ENCODE measurements around the gene GNAT2.

Gene GNAT2

DNA sequence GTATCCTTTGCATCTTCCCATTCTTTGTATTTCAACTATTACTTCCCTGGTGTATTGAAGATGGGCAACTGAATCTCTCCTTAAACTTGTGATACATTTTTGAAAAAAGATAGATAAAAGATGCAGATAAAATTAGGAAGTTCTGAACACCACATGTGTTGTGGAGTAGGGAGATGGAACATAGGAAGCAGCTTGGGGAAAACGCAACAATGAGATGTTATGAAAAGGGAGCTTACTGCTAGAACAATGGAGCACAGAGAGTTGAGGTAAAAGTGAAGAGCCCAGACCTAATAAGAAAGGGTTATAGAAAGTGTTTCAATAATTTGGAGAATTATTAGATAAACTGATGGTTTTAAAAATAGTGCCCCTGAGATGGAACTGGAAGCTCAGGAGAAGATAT lies 50.1 kb downstream of the GNAT2 start:
- no peaks in the 10 kb centered on the region for H3K27me3 ChIP-seq (ENCODE audit: control insufficient read depth in 5 of 5, insufficient read depth in 4 of 5, low read length in 5 of 5)
- H3K27ac ChIP-seq (ENCODE audit: low read depth, low read length): no peak overlapping the region
- H3K36me3 ChIP-seq (ENCODE audit: control insufficient read depth in 5 of 5, insufficient read depth in 5 of 5, low read length in 5 of 5): peaks cover 0 to 5% (median 0%) of the 10 kb centered on the region in 5 donors
- H3K9me3 ChIP-seq (ENCODE audit: control insufficient read depth in 5 of 5, low read length in 5 of 5): no peaks in the 10 kb centered on the region
- H3K9ac ChIP-seq (ENCODE audit: low read length in 5 of 5): no peak overlapping the region
- peaks cover 0 to 25% (median 19%) of the 10 kb centered on the region in 5 donors for H3K4me1 ChIP-seq (ENCODE audit: control insufficient read depth in 5 of 5, insufficient read depth in 5 of 5, low read length in 5 of 5)
- no peak overlapping the region for H3K4me3 ChIP-seq (ENCODE audit: low read depth in 1 of 5, low read length in 5 of 5)

GRCh38 chr1:109567877-109568672 lies 51.3 kb downstream of the GNAT2 start:
- H3K27ac ChIP-seq (ENCODE audit: low read depth, low read length): no peak overlapping the region
- no peak overlapping the region for H3K4me3 ChIP-seq (ENCODE audit: low read depth in 1 of 5, low read length in 5 of 5)
- peaks cover 0 to 30% (median 27%) of the 10 kb centered on the region in 5 donors for H3K4me1 ChIP-seq (ENCODE audit: control insufficient read depth in 5 of 5, insufficient read depth in 5 of 5, low read length in 5 of 5)

GRCh38 chr1:109566982-109567381 lies 52.4 kb downstream of the GNAT2 start:
- Histone ChIP-seq H3K9ac (ENCODE audit: low read length in 5 of 5) (no peak overlapping the region), H3K4me1 (ENCODE audit: control insufficient read depth in 5 of 5, insufficient read depth in 5 of 5, low read length in 5 of 5) (peaks cover 0 to 35% (median 32%) of the 10 kb centered on the region in 5 donors), H3K4me3 (ENCODE audit: low read depth in 1 of 5, low read length in 5 of 5) (no peak overlapping the region), H3K36me3 (ENCODE audit: control insufficient read depth in 5 of 5, insufficient read depth in 5 of 5, low read length in 5 of 5) (no peaks in the 10 kb centered on the region), H3K27ac (ENCODE audit: low read depth, low read length) (no peak overlapping the region), H3K27me3 (ENCODE audit: control insufficient read depth in 5 of 5, insufficient read depth in 4 of 5, low read length in 5 of 5) (no peaks in the 10 kb centered on the region), H3K9me3 (ENCODE audit: control insufficient read depth in 5 of 5, low read length in 5 of 5) (no peaks in the 10 kb centered on the region)

More at GRCh38 chr1:109567877-109568672, 51.3 kb downstream of the GNAT2 start:
- Histone ChIP-seq H3K9ac (ENCODE audit: low read length in 5 of 5) (no peak overlapping the region), H3K27me3 (ENCODE audit: control insufficient read depth in 5 of 5, insufficient read depth in 4 of 5, low read length in 5 of 5) (no peaks in the 10 kb centered on the region), H3K36me3 (ENCODE audit: control insufficient read depth in 5 of 5, insufficient read depth in 5 of 5, low read length in 5 of 5) (no peaks in the 10 kb centered on the region), H3K9me3 (ENCODE audit: control insufficient read depth in 5 of 5, low read length in 5 of 5) (no peaks in the 10 kb centered on the region)

GRCh38 chr1:109565241-109565640 lies 54.2 kb downstream of the GNAT2 start:
- peaks cover 0 to 39% (median 33%) of the 10 kb centered on the region in 5 donors for H3K4me1 ChIP-seq (ENCODE audit: control insufficient read depth in 5 of 5, insufficient read depth in 5 of 5, low read length in 5 of 5)
- H3K36me3 ChIP-seq (ENCODE audit: control insufficient read depth in 5 of 5, insufficient read depth in 5 of 5, low read length in 5 of 5): no peaks in the 10 kb centered on the region
- no peaks in the 10 kb centered on the region for H3K9me3 ChIP-seq (ENCODE audit: control insufficient read depth in 5 of 5, low read length in 5 of 5)
- H3K27ac ChIP-seq (ENCODE audit: low read depth, low read length): no peak overlapping the region
- H3K9ac ChIP-seq (ENCODE audit: low read length in 5 of 5): no peak overlapping the region
- H3K4me3 ChIP-seq (ENCODE audit: low read depth in 1 of 5, low read length in 5 of 5): no peak overlapping the region
- no peaks in the 10 kb centered on the region for H3K27me3 ChIP-seq (ENCODE audit: control insufficient read depth in 5 of 5, insufficient read depth in 4 of 5, low read length in 5 of 5)

DNA sequence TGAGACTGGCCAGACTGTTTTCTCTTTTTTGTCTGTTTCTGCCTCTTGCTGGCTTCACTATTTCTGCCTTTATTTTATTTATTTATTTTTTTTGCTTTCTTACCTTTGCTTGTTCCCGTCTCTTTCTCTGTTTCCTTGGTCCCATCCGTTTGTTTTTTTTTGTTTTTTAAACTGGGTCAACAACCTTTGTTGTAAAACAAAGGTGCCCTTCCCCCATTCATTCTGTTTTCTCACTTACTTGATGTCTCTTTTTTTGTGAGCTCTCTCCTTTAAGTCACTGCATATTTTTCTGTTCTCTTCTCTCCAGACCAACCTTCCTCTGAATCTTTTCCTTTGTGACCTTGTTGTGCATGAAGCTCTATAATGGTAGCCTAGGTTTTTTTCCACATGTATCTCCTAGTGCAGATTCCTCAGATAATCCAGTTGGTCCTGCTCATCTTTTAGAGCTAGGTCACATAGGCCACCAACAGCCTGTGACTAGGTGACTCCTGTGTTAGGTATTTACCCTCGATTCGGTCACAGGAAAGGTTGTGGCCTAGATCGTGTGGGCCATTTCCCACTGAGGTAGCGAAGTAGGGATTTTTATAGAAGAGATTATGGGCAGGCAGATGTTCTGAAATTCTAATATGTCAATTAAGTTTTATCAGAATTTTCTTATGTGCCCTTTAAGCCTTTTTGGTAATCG lies 55.1 kb downstream of the GNAT2 start:
- H3K4me3 ChIP-seq (ENCODE audit: low read depth in 1 of 5, low read length in 5 of 5): no peak overlapping the region
- H3K4me1 ChIP-seq (ENCODE audit: control insufficient read depth in 5 of 5, insufficient read depth in 5 of 5, low read length in 5 of 5): peaks cover 0 to 39% (median 32%) of the 10 kb centered on the region in 5 donors
- H3K9ac ChIP-seq (ENCODE audit: low read length in 5 of 5): no peak overlapping the region
- H3K36me3 ChIP-seq (ENCODE audit: control insufficient read depth in 5 of 5, insufficient read depth in 5 of 5, low read length in 5 of 5): no peaks in the 10 kb centered on the region
- H3K27ac ChIP-seq (ENCODE audit: low read depth, low read length): no peak overlapping the region
- H3K9me3 ChIP-seq (ENCODE audit: control insufficient read depth in 5 of 5, low read length in 5 of 5): no peaks in the 10 kb centered on the region
- H3K27me3 ChIP-seq (ENCODE audit: control insufficient read depth in 5 of 5, insufficient read depth in 4 of 5, low read length in 5 of 5): no peaks in the 10 kb centered on the region

DNA sequence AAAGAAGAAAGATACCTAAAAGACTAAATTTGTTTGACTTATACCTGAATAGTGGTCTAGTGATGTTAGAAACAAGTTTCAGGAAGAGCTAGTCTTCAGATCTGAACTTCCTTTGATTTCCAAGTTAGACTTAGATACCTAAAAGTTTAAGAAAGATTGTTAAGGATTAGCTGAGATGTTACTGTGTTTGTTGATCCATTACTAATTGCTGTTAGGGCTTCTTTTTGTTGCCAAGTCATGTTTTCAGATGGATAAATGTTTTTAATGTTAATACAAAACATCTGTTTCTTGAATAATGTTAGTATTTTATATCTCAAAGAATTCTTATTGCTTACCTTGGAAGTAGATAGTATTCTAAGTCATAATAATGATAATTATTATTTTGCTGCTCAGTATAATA lies 59.4 kb downstream of the GNAT2 start:
- Histone ChIP-seq H3K9me3 (ENCODE audit: control insufficient read depth in 5 of 5, low read length in 5 of 5) (no peaks in the 10 kb centered on the region), H3K27ac (ENCODE audit: low read depth, low read length) (no peak overlapping the region), H3K4me1 (ENCODE audit: control insufficient read depth in 5 of 5, insufficient read depth in 5 of 5, low read length in 5 of 5) (peaks cover 0 to 53% (median 26%) of the 10 kb centered on the region in 5 donors), H3K27me3 (ENCODE audit: control insufficient read depth in 5 of 5, insufficient read depth in 4 of 5, low read length in 5 of 5) (no peaks in the 10 kb centered on the region), H3K36me3 (ENCODE audit: control insufficient read depth in 5 of 5, insufficient read depth in 5 of 5, low read length in 5 of 5) (no peaks in the 10 kb centered on the region), H3K9ac (ENCODE audit: low read length in 5 of 5) (no peak overlapping the region), H3K4me3 (ENCODE audit: low read depth in 1 of 5, low read length in 5 of 5) (no peak overlapping the region)

DNA sequence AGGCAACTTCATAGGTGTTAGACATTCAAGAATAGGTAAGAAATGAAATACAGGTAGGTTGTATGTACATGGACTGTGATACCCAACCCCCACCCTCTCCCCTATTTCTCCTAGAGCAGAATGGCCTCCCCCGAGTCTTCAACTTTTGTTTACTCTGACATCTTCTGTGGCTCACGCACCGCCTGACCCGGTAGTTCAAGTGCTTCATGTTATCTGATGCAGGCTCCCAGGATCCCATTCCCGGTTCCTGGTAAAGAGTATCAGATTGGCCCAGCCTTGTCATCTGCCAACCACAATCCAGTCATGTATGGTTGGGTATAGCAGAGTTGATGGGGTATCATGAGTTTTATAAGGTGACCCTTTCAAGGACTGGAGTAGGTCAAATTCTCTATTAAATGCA lies 61.9 kb downstream of the GNAT2 start:
- Histone ChIP-seq H3K4me1 (ENCODE audit: control insufficient read depth in 5 of 5, insufficient read depth in 5 of 5, low read length in 5 of 5) (peaks cover 0 to 48% (median 22%) of the 10 kb centered on the region in 5 donors), H3K9me3 (ENCODE audit: control insufficient read depth in 5 of 5, low read length in 5 of 5) (no peaks in the 10 kb centered on the region), H3K36me3 (ENCODE audit: control insufficient read depth in 5 of 5, insufficient read depth in 5 of 5, low read length in 5 of 5) (no peaks in the 10 kb centered on the region), H3K27me3 (ENCODE audit: control insufficient read depth in 5 of 5, insufficient read depth in 4 of 5, low read length in 5 of 5) (no peaks in the 10 kb centered on the region), H3K27ac (ENCODE audit: low read depth, low read length) (no peak overlapping the region), H3K9ac (ENCODE audit: low read length in 5 of 5) (no peak overlapping the region), H3K4me3 (ENCODE audit: low read depth in 1 of 5, low read length in 5 of 5) (no peak overlapping the region)

DNA sequence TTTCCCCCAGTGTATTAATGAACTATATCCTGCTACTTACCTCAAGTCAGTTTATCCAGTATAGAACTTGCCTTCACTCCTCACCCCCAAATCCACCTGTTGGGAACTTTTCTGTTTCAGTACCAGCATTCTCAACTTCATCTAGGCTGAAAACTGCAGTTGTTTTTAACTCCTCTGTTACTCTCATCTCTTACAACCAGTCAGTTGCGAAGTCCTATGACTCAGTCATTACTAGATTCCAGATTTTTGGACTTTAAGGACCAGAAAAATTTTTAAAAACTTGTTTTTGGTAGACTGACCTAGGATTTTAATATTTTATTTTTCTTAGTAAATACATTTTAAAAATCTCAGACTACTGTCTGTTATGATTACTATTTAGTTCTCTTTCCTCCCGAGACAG lies 62.9 kb downstream of the GNAT2 start:
- no peaks in the 10 kb centered on the region for H3K9me3 ChIP-seq (ENCODE audit: control insufficient read depth in 5 of 5, low read length in 5 of 5)
- H3K9ac ChIP-seq (ENCODE audit: low read length in 5 of 5): no peak overlapping the region
- no peak overlapping the region for H3K4me3 ChIP-seq (ENCODE audit: low read depth in 1 of 5, low read length in 5 of 5)
- H3K4me1 ChIP-seq (ENCODE audit: control insufficient read depth in 5 of 5, insufficient read depth in 5 of 5, low read length in 5 of 5): peaks cover 0 to 44% (median 17%) of the 10 kb centered on the region in 5 donors
- H3K36me3 ChIP-seq (ENCODE audit: control insufficient read depth in 5 of 5, insufficient read depth in 5 of 5, low read length in 5 of 5): no peaks in the 10 kb centered on the region
- H3K27ac ChIP-seq (ENCODE audit: low read depth, low read length): no peak overlapping the region
- H3K27me3 ChIP-seq (ENCODE audit: control insufficient read depth in 5 of 5, insufficient read depth in 4 of 5, low read length in 5 of 5): no peaks in the 10 kb centered on the region
